Measurements from ENCODE around the gene SPIN4.
"Not testable (repeated sequence)": the region's sequence is repeated elsewhere in the genome, so short reads cannot be mapped to it uniquely, and the experiment has no call there.

The SPIN4 gene

GRCh38 chrX:63350941-63351616 is at the start of gene SPIN4:
Gene SPIN4, minus strand, starts transcription at chrX:63351332. Its CDS starts 513 bp downstream, at chrX:63350819.
- Histone ChIP-seq H3K4me3 (IDR thresholded peaks at IDR 0.05; ENCODE audit: insufficient read depth, low read depth, low read length) (no peak within 1 kb of the TSS), H2AFZ (ENCODE audit: low read depth) (peak within 1 kb of the TSS; percentile 73), H3K4me1 (ENCODE audit: low read depth, poor library complexity, severe bottlenecking) (peaks cover 21% of the 10 kb centered on the region), H3K4me2 (peak within 1 kb of the TSS; percentile 78), H3K27ac (peak within 1 kb of the TSS; percentile 84), H3K36me3 (ENCODE audit: insufficient read depth) (no peaks in the 10 kb centered on the region), H3K79me2 (ENCODE audit: insufficient read depth, low read depth) (peaks cover 34% of the 10 kb centered on the region), H3K27me3 (ENCODE audit: insufficient read depth, low read depth) (no peaks in the 10 kb centered on the region), H4K20me1 (ENCODE audit: insufficient read depth) (no peaks in the 10 kb centered on the region), H3K9ac (peak within 1 kb of the TSS; percentile 71)
- no peak for TF ChIP-seq CTCF (conservative IDR thresholded peaks at IDR 0.05; ENCODE audit: low read depth, low read length)

DNA sequence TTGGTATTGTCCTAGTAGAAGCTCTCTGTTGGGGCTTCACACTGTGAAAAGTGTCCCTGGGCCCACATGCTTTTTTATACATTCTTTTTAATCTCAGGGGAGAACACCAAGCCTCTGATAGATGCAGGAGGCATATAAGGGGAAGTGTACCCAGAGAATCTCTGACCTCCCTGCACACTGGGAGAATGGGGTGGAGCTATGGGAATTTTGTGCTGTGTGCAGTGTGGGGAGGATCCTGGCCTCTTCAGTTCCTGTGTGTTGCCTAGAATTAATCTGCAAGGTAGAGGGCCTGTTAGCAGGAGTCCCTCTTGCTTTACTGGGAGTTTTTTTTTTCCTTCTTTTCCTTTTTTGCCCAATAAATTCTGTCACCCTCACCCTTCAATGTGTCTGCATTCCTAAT is 49.2 kb upstream of the SPIN4 start:
- Histone ChIP-seq H3K27me3 (ENCODE audit: insufficient read depth, low read depth) (no peaks in the 10 kb centered on the region), H2AFZ (ENCODE audit: low read depth) (no peak overlapping the region), H3K4me2 (no peak overlapping the region), H3K4me1 (ENCODE audit: low read depth, poor library complexity, severe bottlenecking) (no peaks in the 10 kb centered on the region), H3K79me2 (ENCODE audit: insufficient read depth, low read depth) (no peaks in the 10 kb centered on the region), H3K27ac (no peak overlapping the region), H4K20me1 (ENCODE audit: insufficient read depth) (no peaks in the 10 kb centered on the region), H3K9ac (no peak overlapping the region), H3K36me3 (ENCODE audit: insufficient read depth) (no peaks in the 10 kb centered on the region), H3K4me3 (IDR thresholded peaks at IDR 0.05; ENCODE audit: insufficient read depth, low read depth, low read length) (no peak overlapping the region)
- no peak for TF ChIP-seq CTCF (conservative IDR thresholded peaks at IDR 0.05; ENCODE audit: low read depth, low read length)

GRCh38 chrX:63394872-63395271 is 43.7 kb upstream of the SPIN4 start:
- no peak overlapping the region for H3K4me3 ChIP-seq (IDR thresholded peaks at IDR 0.05; ENCODE audit: insufficient read depth, low read depth, low read length)
- no peak for TF ChIP-seq CTCF (conservative IDR thresholded peaks at IDR 0.05; ENCODE audit: low read depth, low read length)
- H3K27me3 ChIP-seq (ENCODE audit: insufficient read depth, low read depth): no peaks in the 10 kb centered on the region
- no peaks in the 10 kb centered on the region for H4K20me1 ChIP-seq (ENCODE audit: insufficient read depth)
- H3K27ac ChIP-seq: no peak overlapping the region
- no peak overlapping the region for H3K9ac ChIP-seq
- H3K36me3 ChIP-seq (ENCODE audit: insufficient read depth): no peaks in the 10 kb centered on the region
- H2AFZ ChIP-seq (ENCODE audit: low read depth): no peak overlapping the region
- H3K4me2 ChIP-seq: no peak overlapping the region
- no peaks in the 10 kb centered on the region for H3K4me1 ChIP-seq (ENCODE audit: low read depth, poor library complexity, severe bottlenecking)
- H3K79me2 ChIP-seq (ENCODE audit: insufficient read depth, low read depth): no peaks in the 10 kb centered on the region

DNA sequence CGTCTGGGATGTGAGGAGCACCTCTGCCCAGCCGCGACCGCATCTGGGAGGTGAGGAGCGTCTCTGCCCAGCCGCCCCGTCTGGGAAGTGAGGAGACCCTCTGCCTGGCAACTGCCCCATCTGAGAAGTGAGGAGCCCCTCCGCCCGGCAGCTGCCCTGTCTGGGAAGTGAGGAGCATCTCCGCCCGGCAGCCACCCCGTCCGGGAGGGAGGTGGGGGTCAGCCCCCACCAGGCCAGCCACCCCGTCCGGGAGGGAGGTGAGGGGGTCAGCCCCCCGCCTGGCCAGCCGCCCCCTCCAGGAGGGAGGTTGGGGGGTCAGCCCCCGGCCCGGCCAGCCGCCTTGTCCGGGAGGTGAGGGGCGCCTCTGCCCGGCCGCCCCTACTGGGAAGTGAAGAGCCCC is 42.0 kb upstream of the SPIN4 start:
- not testable (repeated sequence) for H3K79me2 ChIP-seq (ENCODE audit: insufficient read depth, low read depth); H2AFZ ChIP-seq (ENCODE audit: low read depth); H3K27ac ChIP-seq; H3K4me3 ChIP-seq (IDR thresholded peaks at IDR 0.05; ENCODE audit: insufficient read depth, low read depth, low read length); H3K27me3 ChIP-seq (ENCODE audit: insufficient read depth, low read depth); H3K4me2 ChIP-seq; H3K9ac ChIP-seq; H3K36me3 ChIP-seq (ENCODE audit: insufficient read depth); H4K20me1 ChIP-seq (ENCODE audit: insufficient read depth); H3K4me1 ChIP-seq (ENCODE audit: low read depth, poor library complexity, severe bottlenecking)

GRCh38 chrX:63387411-63387810 is 36.3 kb upstream of the SPIN4 start:
- H3K4me2 ChIP-seq: no peak overlapping the region
- no peak for TF ChIP-seq CTCF (conservative IDR thresholded peaks at IDR 0.05; ENCODE audit: low read depth, low read length)
- H3K4me1 ChIP-seq (ENCODE audit: low read depth, poor library complexity, severe bottlenecking): no peaks in the 10 kb centered on the region
- no peaks in the 10 kb centered on the region for H4K20me1 ChIP-seq (ENCODE audit: insufficient read depth)
- H3K9ac ChIP-seq: no peak overlapping the region
- H2AFZ ChIP-seq (ENCODE audit: low read depth): no peak overlapping the region
- no peaks in the 10 kb centered on the region for H3K36me3 ChIP-seq (ENCODE audit: insufficient read depth)
- no peak overlapping the region for H3K27ac ChIP-seq
- no peaks in the 10 kb centered on the region for H3K27me3 ChIP-seq (ENCODE audit: insufficient read depth, low read depth)
- H3K4me3 ChIP-seq (IDR thresholded peaks at IDR 0.05; ENCODE audit: insufficient read depth, low read depth, low read length): no peak overlapping the region
- no peaks in the 10 kb centered on the region for H3K79me2 ChIP-seq (ENCODE audit: insufficient read depth, low read depth)

DNA sequence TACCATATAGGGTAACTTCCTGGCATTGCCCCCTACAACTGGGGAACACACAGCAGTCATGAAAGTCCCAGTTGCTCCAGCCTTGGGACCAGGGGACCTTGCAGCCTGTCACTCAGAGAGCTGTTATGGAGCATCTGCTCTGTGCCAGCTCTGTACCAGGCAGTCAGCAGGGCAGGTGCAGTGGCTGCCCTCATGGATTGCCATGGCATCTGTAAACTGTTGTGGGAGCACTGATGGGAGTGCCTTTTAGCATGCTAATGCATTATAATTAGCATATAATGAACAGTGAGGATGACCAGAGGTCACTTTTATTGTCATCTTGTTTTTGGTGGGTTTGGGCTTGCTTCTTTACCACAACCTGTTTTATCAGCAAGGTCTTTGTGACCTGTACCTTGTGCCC is 33.1 kb upstream of the SPIN4 start:
- not testable (repeated sequence) for H2AFZ ChIP-seq (ENCODE audit: low read depth); H3K79me2 ChIP-seq (ENCODE audit: insufficient read depth, low read depth); H3K36me3 ChIP-seq (ENCODE audit: insufficient read depth); H3K27ac ChIP-seq; H4K20me1 ChIP-seq (ENCODE audit: insufficient read depth); H3K9ac ChIP-seq; H3K4me1 ChIP-seq (ENCODE audit: low read depth, poor library complexity, severe bottlenecking); H3K27me3 ChIP-seq (ENCODE audit: insufficient read depth, low read depth); H3K4me3 ChIP-seq (IDR thresholded peaks at IDR 0.05; ENCODE audit: insufficient read depth, low read depth, low read length); H3K4me2 ChIP-seq

DNA sequence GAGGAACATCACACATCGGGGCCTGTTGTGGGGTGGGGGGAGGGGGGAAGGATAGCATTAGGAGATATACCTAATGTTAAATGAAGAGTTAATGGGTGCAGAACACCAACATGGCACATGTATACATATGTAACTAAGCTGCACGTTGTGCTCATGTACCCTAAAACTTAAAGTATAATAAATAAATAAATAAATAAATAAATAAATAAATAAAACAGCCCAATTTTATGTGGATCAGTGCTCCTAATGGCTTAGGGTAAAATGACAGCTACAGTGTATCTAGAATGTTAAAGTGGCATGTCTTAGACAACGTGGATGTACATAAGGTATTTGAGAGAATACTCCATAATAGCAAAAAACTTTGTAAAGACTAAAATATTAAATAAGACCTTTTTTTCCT is 21.9 kb upstream of the SPIN4 start:
- H3K27ac ChIP-seq; H2AFZ ChIP-seq (ENCODE audit: low read depth); H3K9ac ChIP-seq; H3K79me2 ChIP-seq (ENCODE audit: insufficient read depth, low read depth); H4K20me1 ChIP-seq (ENCODE audit: insufficient read depth); H3K27me3 ChIP-seq (ENCODE audit: insufficient read depth, low read depth); H3K4me3 ChIP-seq (IDR thresholded peaks at IDR 0.05; ENCODE audit: insufficient read depth, low read depth, low read length); H3K4me1 ChIP-seq (ENCODE audit: low read depth, poor library complexity, severe bottlenecking); H3K36me3 ChIP-seq (ENCODE audit: insufficient read depth); H3K4me2 ChIP-seq: not testable (repeated sequence)
